Measurements from ENCODE around the gene TAP1. TPM values are rescaled to one million over a fixed set of nuclear protein-coding genes. Genes with fewer than 3 reads are reported as not detected.

TAP1 gene
- polyA plus RNA-seq, 1 experiment: 38.6 TPM

GRCh38 chr6:32852018-32852843, 1.3 kb downstream of the TAP1 start:
- no peak for DNase-seq (ENCODE audit: low read depth, low spot score)
- H3K27me3 ChIP-seq (ENCODE audit: control insufficient read depth, insufficient read depth, low read length): peaks cover 2% of the 10 kb centered on the region
- ChIA-PET POLR2A (interaction anchor here (1.4 to 2.3 kb wide), 2 partner anchors 14 to 119 kb away, joined by 8 to 27 read pairs; partner anchors contain the start of gene TAP2), CTCF (interaction anchor here (1.1 to 8.0 kb wide), 5 partner anchors 13 to 42 kb away, joined by 5 to 153 read pairs (median 61); partner anchors contain the start of gene TAP2)
- TF ChIP-seq CTCF (IDR thresholded peaks at IDR 0.05; ENCODE audit: low read depth, low read length): no peak
- peak overlapping the region; percentile 93 for H3K27ac ChIP-seq (ENCODE audit: low read depth, low read length)
- peaks cover 7% of the 10 kb centered on the region; the same call in 1 of the 2 replicates for H3K9me3 ChIP-seq (ENCODE audit: control insufficient read depth, insufficient read depth, low read length)
- peak overlapping the region; percentile 86 for H3K4me3 ChIP-seq (ENCODE audit: low read depth, low read length)

- peaks cover 7% of the 10 kb centered on the region; the same call in 1 of the 2 replicates for H3K9me3 ChIP-seq (ENCODE audit: control insufficient read depth, insufficient read depth, low read length)
- H3K4me3 ChIP-seq (ENCODE audit: low read depth, low read length): no peak overlapping the region
- no peak overlapping the region for H3K27ac ChIP-seq (ENCODE audit: low read depth, low read length)
- peaks cover 2% of the 10 kb centered on the region for H3K27me3 ChIP-seq (ENCODE audit: control insufficient read depth, insufficient read depth, low read length)
- TF ChIP-seq CTCF (IDR thresholded peaks at IDR 0.05; ENCODE audit: low read depth, low read length): no peak
- CTCF ChIA-PET: interaction anchor here (0.6 to 3.4 kb wide), 6 partner anchors 10 to 543 kb away, joined by 3 to 61 read pairs (median 4); partner anchors contain the start of gene TAP2
- DNase-seq (ENCODE audit: low read depth, low spot score): no peak
- POLR2A ChIA-PET: no interaction called here
Measured at GRCh38 chr6:32851025-32851424, 2.5 kb downstream of the TAP1 start.

- no peak overlapping the region for H3K27ac ChIP-seq (ENCODE audit: low read depth, low read length)
- TF ChIP-seq CTCF (IDR thresholded peaks at IDR 0.05; ENCODE audit: low read depth, low read length): no peak
- no peak overlapping the region for H3K4me3 ChIP-seq (ENCODE audit: low read depth, low read length)
- DNase-seq (ENCODE audit: low read depth, low spot score): no peak
- ChIA-PET POLR2A (no interaction called here), CTCF (interaction anchor here (1.2 to 3.4 kb wide), 3 partner anchors 10 to 136 kb away, joined by 4 to 61 read pairs (median 5); partner anchors contain the start of gene TAP2)
- no peaks in the 10 kb centered on the region for H3K27me3 ChIP-seq (ENCODE audit: control insufficient read depth, insufficient read depth, low read length)
- H3K9me3 ChIP-seq (ENCODE audit: control insufficient read depth, insufficient read depth, low read length): peaks cover 7% of the 10 kb centered on the region; the same call in 1 of the 2 replicates
Measured at GRCh38 chr6:32849126-32849525, 4.4 kb downstream of the TAP1 start.

- CTCF ChIA-PET: interaction anchor here (1.1 kb wide), 1 partner anchor 9 kb away, joined by 4 read pairs; the partner anchor contains the start of gene TAP2
- POLR2A ChIA-PET: no interaction called here
- Histone ChIP-seq H3K27ac (ENCODE audit: low read depth, low read length) (no peak overlapping the region), H3K9me3 (ENCODE audit: control insufficient read depth, insufficient read depth, low read length) (no peaks in the 10 kb centered on the region; the same call in 1 of the 2 replicates), H3K4me3 (ENCODE audit: low read depth, low read length) (no peak overlapping the region), H3K27me3 (ENCODE audit: control insufficient read depth, insufficient read depth, low read length) (no peaks in the 10 kb centered on the region)
- no peak for DNase-seq (ENCODE audit: low read depth, low spot score)
- no peak for TF ChIP-seq CTCF (IDR thresholded peaks at IDR 0.05; ENCODE audit: low read depth, low read length)
Measured at GRCh38 chr6:32847795-32848194, 5.7 kb downstream of the TAP1 start.

- Histone ChIP-seq H3K27ac (ENCODE audit: low read depth, low read length) (no peak overlapping the region), H3K9me3 (ENCODE audit: control insufficient read depth, insufficient read depth, low read length) (no peaks in the 10 kb centered on the region; the same call in 1 of the 2 replicates), H3K27me3 (ENCODE audit: control insufficient read depth, insufficient read depth, low read length) (no peaks in the 10 kb centered on the region), H3K4me3 (ENCODE audit: low read depth, low read length) (no peak overlapping the region)
- TF ChIP-seq CTCF (IDR thresholded peaks at IDR 0.05; ENCODE audit: low read depth, low read length): no peak
- POLR2A ChIA-PET: no interaction called here
- DNase-seq (ENCODE audit: low read depth, low spot score): no peak
- CTCF ChIA-PET: interaction anchor here (1.1 to 3.9 kb wide), 3 partner anchors 9 to 21 kb away, joined by 4 to 38 read pairs (median 6); partner anchors contain the start of gene TAP2
Measured at GRCh38 chr6:32847004-32847403, 6.5 kb downstream of the TAP1 start.

Measured in AG04450 (cell line).